Loucy (cell line): ENCODE measurements around the gene UFSP2.
A peak's percentile ranks its signal among the peaks of the same experiment; 100 is the strongest.

Experiments
- H2AFZ ChIP-seq: fragments of 200-600 bp; sonication (generic); 2 replicates; pipeline ENCODE4 v1.6.0; 2016; ENCODE audit warnings: antibody characterized with exemption, mild to moderate bottlenecking, low read length, moderate library complexity
- H3F3A ChIP-seq: fragments of 200-600 bp; 2 replicates; pipeline ENCODE4 v1.6.0; 2016; ENCODE audit warnings: antibody characterized with exemption, low read depth, mild to moderate bottlenecking
- H3K27me3 ChIP-seq: fragments of 200-600 bp; sonication (generic); 2 replicates; pipeline ENCODE4 v1.6.1; 2014; ENCODE audit warnings: low read length, mild to moderate bottlenecking; ENCODE audit not compliant: insufficient read depth, poor library complexity, severe bottlenecking
- H3K36me3 ChIP-seq: fragments of 200-600 bp; sonication (generic); 2 replicates; pipeline ENCODE4 v1.6.1; 2016; ENCODE audit warnings: low read length; ENCODE audit not compliant: insufficient read depth
- H3K4me1 ChIP-seq: fragments of 200-600 bp; sonication (generic); 2 replicates; pipeline ENCODE4 v1.5.1; 2014; ENCODE audit warnings: low read length, mild to moderate bottlenecking; ENCODE audit not compliant: insufficient read depth, poor library complexity, severe bottlenecking
- H3K4me2 ChIP-seq: fragments of 200-600 bp; sonication (generic); 2 replicates; pipeline ENCODE4 v1.6.0; 2014; ENCODE audit warnings: antibody characterized with exemption, low read length, low read depth, mild to moderate bottlenecking; ENCODE audit not compliant: poor library complexity, severe bottlenecking
- H3K4me3 ChIP-seq: fragments of 200-600 bp; sonication (generic); 2 replicates; pipeline ENCODE4 v1.5.1; 2014; ENCODE audit warnings: low read length, mild to moderate bottlenecking, mixed read lengths; ENCODE audit not compliant: poor library complexity, severe bottlenecking
- H3K79me2 ChIP-seq: fragments of 200-600 bp; sonication (generic); 2 replicates; pipeline ENCODE4 v1.6.1; 2014; ENCODE audit warnings: low read length; ENCODE audit not compliant: insufficient read depth
- H3K9ac ChIP-seq: fragments of 200-600 bp; sonication (generic); 2 replicates; pipeline ENCODE4 v1.6.0; 2014; ENCODE audit warnings: mild to moderate bottlenecking, low read depth, low read length, moderate library complexity; ENCODE audit not compliant: poor library complexity, severe bottlenecking
- H3K9me2 ChIP-seq: fragments of 200-600 bp; sonication (generic); replicated peaks from 2 replicates; pipeline ENCODE4 v1.6.1; 2016; ENCODE audit warnings: low read depth, low read length, mixed read lengths
- H3K9me3 ChIP-seq: fragments of 200-600 bp; sonication (generic); 2 replicates; pipeline ENCODE4 v1.6.1; 2014; ENCODE audit warnings: mild to moderate bottlenecking, antibody characterized with exemption, low read length, low read depth; ENCODE audit not compliant: insufficient read depth
- H4K20me1 ChIP-seq: fragments of 200-600 bp; sonication (generic); 2 replicates; pipeline ENCODE4 v1.6.0; 2014; ENCODE audit warnings: antibody characterized with exemption, low read length, mild to moderate bottlenecking; ENCODE audit not compliant: insufficient read depth, poor library complexity, severe bottlenecking
- CTCF ChIP-seq: fragments of 200-600 bp; sonication (generic); conservative IDR thresholded peaks from 2 replicates; pipeline ENCODE4 v1.5.1; 2014; ENCODE audit warnings: mild to moderate bottlenecking, antibody characterized with exemption, low read length
- EZH2phosphoT487 ChIP-seq: fragments of 200-600 bp; IDR thresholded peaks from 2 replicates; pipeline ENCODE4 v1.6.1; 2018; ENCODE audit warnings: antibody characterized with exemption, mild to moderate bottlenecking, moderate library complexity, borderline replicate concordance

UFSP2 gene

GRCh38 chr4:185426960-185427688 lies 1.4 kb upstream of the UFSP2 start:
- no peaks in the 10 kb centered on the region for H3F3A ChIP-seq
- H3K27me3 ChIP-seq, result no peaks in the 10 kb centered on the region
- H2AFZ ChIP-seq, result no peak overlapping the region
- H3K79me2 ChIP-seq, result peaks cover 10% of the 10 kb centered on the region; the same call in 1 of the 2 replicates
- no peaks in the 10 kb centered on the region for H3K36me3 ChIP-seq
- H3K9ac ChIP-seq, result no peak overlapping the region
- no peak for TF ChIP-seq EZH2phosphoT487
- no peak for TF ChIP-seq CTCF
- H3K9me2 ChIP-seq, result no peaks in the 10 kb centered on the region
- H3K4me1 ChIP-seq, result peaks cover 14% of the 10 kb centered on the region
- no peaks in the 10 kb centered on the region for H4K20me1 ChIP-seq
- H3K4me3 ChIP-seq, result no peak overlapping the region
- no peak overlapping the region for H3K4me2 ChIP-seq
- no peaks in the 10 kb centered on the region for H3K9me3 ChIP-seq

- H3K4me1 ChIP-seq, result peaks cover 14% of the 10 kb centered on the region
- no peaks in the 10 kb centered on the region for H3K9me2 ChIP-seq
- peak overlapping the region; percentile 73 for H3K4me2 ChIP-seq
- no peaks in the 10 kb centered on the region for H3K27me3 ChIP-seq
- H2AFZ ChIP-seq, result peak overlapping the region; percentile 98
- H3K79me2 ChIP-seq, result peaks cover 10% of the 10 kb centered on the region; the same call in 1 of the 2 replicates
- TF ChIP-seq CTCF (no peak), EZH2phosphoT487 (no peak)
- no peaks in the 10 kb centered on the region for H3K36me3 ChIP-seq
- H3K9me3 ChIP-seq, result no peaks in the 10 kb centered on the region
- peak overlapping the region; percentile 72 for H3K9ac ChIP-seq
- no peaks in the 10 kb centered on the region for H3F3A ChIP-seq
- H3K4me3 ChIP-seq, result peak overlapping the region; percentile 79
- no peaks in the 10 kb centered on the region for H4K20me1 ChIP-seq
These were observed 688 bp downstream of the UFSP2 start for GRCh38 chr4:185424905-185425646.

- no peaks in the 10 kb centered on the region for H3K9me3 ChIP-seq
- no peak overlapping the region for H3K4me3 ChIP-seq
- no peaks in the 10 kb centered on the region for H3K9me2 ChIP-seq
- peaks cover 4% of the 10 kb centered on the region; the same call in 1 of the 2 replicates for H3K36me3 ChIP-seq
- H3K79me2 ChIP-seq, result peaks cover 10% of the 10 kb centered on the region; the same call in 1 of the 2 replicates
- no peaks in the 10 kb centered on the region for H3F3A ChIP-seq
- H3K27me3 ChIP-seq, result no peaks in the 10 kb centered on the region
- H3K4me1 ChIP-seq, result peaks cover 14% of the 10 kb centered on the region
- no peak for TF ChIP-seq EZH2phosphoT487
- TF ChIP-seq CTCF, result no peak
- no peak overlapping the region for H3K9ac ChIP-seq
- H4K20me1 ChIP-seq, result no peaks in the 10 kb centered on the region
- peak overlapping the region; percentile 3 for H3K4me2 ChIP-seq
- no peak overlapping the region for H2AFZ ChIP-seq
These were observed 4.2 kb downstream of the UFSP2 start for GRCh38 chr4:185421366-185422124.
